Spleen (tissue), 3 donors: Measurements from ENCODE around the gene GP1BB.

Source experiments
- POLR2A ChIP-seq, 3 donors: fragments of 450-650 bp; IDR thresholded peaks; one replicate each; pipeline ENCODE4 v1.5.1; 2017; ENCODE audit warnings: antibody characterized with exemption in 3 of 3, mild to moderate bottlenecking in 1 of 3
- POLR2AphosphoS5 ChIP-seq, 3 donors: sonication (generic); formaldehyde crosslinking; IDR thresholded peaks; one replicate each; pipeline ENCODE4 v1.5.1; 2017; ENCODE audit warnings: antibody characterized with exemption in 3 of 3

DNA sequence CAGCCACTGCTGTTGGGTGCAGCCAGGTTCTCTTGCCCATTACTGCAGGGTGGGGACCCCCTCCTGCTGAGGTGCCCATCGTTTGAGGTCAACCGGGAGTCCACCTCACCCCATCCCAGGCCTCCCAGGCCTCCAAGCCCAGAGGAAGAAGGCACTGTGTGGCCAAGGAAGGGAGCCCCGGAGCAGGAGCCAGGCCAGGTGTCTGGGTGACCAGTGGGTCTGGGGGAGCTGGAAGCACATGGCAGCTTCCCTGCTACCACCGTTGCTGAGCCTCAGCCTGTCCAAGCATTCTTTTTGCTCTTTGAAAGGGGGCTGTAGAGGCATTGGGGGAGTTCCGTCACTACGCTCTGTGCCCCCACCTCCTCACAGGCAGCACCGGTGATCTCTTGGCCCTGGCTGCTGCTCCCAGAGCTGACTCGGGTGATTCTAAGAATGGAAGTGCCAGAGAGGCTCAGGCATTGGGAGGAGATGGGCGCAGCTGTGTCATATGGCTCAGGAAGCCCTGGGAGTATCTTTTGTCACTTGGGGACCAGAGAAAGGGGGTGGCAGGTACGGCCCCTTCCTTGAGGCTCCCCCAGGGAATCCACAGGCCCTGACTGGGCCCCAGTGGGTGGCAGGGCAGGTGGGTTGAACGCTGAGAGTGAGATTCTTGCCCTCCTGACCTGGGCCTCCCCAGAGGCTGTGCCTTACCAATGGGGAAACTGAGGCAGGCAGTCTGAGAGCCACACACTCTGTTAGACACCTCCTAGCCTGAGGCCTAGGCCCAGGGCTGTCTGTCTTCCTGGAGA lies 7.1 kb upstream of the GP1BB start:
- TF ChIP-seq POLR2A (IDR thresholded peaks at IDR 0.05), result no peak
- TF ChIP-seq POLR2AphosphoS5 (IDR thresholded peaks at IDR 0.05), result no peak
